DMS79 treated with DMSO at 0.1 percent for 48 hours (cell line): ENCODE results near the gene AFP.

ENCODE experiments used
- DNase-seq: peaks from one replicate; lab custom pipeline; 2025; lab: John Stamatoyannopoulos, UW

AFP gene

DNA sequence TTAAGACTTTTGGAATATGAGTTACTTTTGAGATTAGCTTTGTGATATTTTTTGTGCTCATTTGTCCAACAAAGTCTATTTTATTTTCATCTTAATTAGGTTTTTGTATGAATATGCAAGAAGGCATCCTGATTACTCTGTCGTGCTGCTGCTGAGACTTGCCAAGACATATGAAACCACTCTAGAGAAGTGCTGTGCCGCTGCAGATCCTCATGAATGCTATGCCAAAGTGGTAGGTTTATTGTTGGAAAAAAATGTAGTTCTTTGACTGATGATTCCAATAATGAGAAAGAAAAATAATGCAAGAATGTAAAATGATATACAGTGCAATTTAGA is 21.1 kb upstream of the AFP start:
- peak; percentile 3 for DNase-seq

DNA sequence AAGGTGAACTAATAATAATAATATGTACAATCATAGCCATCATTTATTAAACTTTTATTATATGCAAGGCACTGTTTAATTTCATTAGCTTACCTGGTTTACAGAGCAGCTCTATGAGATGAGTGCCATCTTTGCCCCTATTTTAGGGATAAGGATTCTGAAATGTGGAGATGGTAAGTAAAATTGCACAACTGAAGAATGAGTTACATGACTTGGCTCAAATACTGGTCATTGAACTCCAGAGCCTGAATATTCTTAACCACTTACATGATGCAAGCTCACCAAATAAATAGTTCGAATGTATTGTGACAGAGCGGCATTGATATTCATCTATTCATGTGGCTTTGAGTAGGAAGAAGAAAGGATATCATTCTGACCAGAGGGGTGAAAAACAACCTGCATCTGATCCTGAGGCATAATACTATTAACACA is 20.2 kb upstream of the AFP start:
- DNase-seq, result no peak

DNA sequence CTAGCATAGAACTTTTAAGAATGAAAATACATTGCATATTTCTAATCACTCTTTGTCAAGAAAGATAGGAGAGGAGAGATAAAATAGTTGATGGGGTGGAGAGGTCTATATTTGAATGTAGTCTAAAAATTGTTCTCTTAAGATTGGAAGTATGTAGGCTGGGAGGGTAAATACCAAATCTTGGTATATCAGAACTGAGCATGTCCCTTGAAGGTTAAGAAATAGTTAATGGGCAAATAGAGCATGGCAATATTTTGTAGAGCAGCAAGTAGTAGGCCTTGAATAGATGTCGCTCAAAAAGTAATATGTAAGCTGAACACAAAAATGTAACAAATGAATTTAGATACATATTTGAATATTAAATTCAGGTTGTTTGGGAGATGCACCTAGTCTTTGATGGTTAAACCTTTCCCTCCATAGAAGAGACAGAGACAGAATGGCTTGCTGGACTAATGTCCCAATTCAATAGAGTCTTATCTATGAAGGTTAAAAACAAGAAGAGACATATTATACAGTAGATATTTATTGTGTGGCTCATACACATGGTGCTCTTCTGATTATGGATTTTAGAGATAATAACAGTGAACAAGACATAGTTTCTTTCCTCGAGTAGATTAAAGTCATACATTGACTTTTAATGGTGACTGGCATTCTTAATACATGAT is 19.5 kb upstream of the AFP start:
- DNase-seq, result no peak

DNA sequence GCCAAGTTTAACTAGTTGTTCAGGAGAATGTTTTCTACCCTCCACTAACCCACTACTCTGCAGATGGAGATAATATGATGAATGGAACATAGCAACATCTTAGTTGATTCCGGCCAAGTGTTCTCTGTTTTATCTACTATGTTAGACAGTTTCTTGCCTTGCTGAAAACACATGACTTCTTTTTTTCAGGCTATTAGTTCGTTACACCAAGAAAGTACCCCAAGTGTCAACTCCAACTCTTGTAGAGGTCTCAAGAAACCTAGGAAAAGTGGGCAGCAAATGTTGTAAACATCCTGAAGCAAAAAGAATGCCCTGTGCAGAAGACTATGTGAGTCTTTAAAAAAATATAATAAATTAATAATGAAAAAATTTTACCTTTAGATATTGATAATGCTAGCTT is 18.7 kb upstream of the AFP start:
- no peak for DNase-seq

DNA sequence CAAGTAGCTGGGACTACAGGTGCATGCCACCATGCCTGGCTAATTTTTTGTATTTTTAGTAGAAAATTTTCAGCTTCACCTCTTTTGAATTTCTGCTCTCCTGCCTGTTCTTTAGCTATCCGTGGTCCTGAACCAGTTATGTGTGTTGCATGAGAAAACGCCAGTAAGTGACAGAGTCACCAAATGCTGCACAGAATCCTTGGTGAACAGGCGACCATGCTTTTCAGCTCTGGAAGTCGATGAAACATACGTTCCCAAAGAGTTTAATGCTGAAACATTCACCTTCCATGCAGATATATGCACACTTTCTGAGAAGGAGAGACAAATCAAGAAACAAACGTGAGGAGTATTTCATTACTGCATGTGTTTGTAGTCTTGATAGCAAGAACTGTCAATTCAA is 18.0 kb upstream of the AFP start:
- no peak for DNase-seq

DNA sequence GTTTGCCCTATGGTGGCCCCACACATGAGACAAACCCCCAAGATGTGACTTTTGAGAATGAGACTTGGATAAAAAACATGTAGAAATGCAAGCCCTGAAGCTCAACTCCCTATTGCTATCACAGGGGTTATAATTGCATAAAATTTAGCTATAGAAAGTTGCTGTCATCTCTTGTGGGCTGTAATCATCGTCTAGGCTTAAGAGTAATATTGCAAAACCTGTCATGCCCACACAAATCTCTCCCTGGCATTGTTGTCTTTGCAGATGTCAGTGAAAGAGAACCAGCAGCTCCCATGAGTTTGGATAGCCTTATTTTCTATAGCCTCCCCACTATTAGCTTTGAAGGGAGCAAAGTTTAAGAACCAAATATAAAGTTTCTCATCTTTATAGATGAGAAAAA is 17.3 kb upstream of the AFP start:
- DNase-seq, result no peak

DNA sequence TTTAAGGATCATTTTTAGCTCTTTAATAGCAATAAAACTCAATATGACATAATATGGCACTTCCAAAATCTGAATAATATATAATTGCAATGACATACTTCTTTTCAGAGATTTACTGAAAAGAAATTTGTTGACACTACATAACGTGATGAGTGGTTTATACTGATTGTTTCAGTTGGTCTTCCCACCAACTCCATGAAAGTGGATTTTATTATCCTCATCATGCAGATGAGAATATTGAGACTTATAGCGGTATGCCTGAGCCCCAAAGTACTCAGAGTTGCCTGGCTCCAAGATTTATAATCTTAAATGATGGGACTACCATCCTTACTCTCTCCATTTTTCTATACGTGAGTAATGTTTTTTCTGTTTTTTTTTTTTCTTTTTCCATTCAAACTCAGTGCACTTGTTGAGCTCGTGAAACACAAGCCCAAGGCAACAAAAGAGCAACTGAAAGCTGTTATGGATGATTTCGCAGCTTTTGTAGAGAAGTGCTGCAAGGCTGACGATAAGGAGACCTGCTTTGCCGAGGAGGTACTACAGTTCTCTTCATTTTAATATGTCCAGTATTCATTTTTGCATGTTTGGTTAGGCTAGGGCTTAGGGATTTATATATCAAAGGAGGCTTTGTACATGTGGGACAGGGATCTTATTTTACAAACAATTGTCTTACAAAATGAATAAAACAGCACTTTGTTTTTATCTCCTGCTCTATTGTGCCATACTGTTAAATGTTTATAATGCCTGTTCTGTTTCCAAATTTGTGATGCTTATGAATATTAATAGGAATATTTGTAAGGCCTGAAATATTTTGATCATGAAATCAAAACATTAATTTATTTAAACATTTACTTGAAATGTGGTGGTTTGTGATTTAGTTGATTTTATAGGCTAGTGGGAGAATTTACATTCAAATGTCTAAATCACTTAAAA is 16.6 kb upstream of the AFP start:
- no peak for DNase-seq

DNA sequence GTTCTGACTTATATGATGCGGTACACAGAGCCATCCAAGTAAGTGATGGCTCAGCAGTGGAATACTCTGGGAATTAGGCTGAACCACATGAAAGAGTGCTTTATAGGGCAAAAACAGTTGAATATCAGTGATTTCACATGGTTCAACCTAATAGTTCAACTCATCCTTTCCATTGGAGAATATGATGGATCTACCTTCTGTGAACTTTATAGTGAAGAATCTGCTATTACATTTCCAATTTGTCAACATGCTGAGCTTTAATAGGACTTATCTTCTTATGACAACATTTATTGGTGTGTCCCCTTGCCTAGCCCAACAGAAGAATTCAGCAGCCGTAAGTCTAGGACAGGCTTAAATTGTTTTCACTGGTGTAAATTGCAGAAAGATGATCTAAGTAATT is 15.4 kb upstream of the AFP start:
- no peak for DNase-seq

DNA sequence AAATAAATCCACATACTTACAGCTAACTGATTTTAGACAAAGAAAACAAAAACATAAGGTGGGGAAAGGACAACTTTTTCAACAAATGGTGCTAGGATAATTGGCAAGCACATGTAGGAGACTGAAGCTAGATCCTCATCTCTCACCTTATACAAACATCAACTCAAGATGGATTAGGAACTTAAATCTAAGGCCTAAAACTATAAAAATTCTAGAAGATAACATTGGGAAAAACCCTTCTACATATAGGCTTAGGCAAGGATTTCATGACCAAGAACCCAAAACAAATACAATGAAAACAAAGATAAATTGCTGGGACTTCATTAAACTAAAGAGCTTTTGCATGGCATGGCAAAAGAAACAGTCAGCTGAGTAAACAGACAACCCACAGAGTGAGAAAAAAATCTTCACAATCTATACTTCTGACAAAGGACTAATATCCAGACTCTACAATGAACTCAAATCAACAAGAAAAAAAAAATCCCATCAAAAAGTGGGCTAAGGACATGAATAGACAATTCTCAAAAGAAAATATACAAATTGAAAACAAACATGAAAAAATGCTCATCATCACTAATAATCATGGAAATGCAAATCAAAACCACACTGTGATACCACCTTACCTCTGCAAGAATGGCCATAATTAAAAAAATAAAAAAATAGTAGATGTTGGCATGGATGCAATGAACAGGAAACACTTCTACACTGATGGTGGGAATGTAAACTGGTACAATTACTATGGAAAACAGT is 14.1 kb upstream of the AFP start:
- no peak for DNase-seq

DNA sequence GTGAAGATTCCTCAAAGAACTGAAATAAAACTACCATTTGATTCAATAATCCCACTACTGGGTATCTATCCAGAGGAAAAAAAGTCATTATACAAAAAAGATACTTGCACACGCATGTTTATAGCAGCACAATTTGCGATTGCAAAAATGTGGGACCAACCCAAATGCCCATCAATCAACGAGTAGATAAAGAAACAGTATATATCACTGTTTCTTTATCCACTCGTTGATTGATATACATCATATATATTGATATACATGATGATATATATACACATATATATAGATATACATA is 13.6 kb upstream of the AFP start:
- DNase-seq, result no peak

DNA sequence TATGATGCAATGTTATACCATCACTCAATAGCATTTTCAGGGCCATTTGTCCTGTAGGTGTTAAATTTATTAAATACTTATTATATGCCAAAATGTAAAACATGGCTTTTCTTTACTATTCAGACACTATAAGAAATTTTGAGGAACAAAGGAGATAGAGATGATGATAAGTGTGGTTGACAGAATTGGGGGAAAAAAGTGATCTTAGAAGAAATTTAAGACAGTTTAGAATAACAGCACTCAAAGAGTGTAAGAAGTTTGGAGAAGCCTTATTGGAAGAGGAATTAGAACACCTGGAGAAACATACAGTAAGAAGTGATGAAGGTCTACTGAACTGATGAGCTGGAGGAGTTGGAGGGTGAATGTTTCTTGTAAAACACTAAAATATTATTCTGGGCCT is 12.8 kb upstream of the AFP start:
- DNase-seq, result no peak

DNA sequence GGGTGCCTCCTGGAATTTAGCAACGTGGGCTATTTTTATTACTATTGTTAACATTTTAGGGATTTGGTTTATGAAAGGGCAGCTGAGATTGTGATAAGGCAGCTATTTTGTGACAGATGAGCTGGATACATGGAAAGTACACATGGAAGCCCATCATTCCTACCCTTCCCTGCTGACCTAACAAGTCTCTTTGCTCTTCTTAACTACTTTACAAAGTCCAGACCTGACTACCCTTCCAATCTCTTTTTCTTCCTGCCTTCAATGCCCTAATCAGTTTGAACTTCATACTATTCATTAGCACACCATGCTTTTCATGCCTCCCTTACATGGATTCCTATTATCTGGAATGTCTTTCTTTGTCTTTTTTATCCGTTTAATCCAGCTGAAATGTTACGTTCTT is 9.4 kb upstream of the AFP start:
- no peak for DNase-seq

DNA sequence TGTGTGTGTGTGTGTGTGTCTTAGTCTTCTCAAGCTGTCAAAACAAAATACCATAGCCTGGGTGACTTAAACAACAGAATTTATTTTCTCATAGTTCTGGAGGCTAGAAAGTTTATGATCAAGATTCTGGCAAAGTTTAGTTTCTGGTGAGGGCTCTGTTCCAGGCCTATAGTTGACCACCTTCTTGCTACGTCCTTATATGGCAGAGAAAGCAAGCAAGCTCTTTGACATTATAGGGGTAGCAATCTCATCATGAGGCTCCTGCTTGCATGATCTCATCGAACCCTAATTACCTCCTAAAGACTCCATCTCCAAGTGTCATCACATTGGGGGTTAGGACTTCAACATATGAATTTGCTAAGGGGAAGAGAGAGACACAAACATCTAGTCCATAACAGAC is 6.9 kb upstream of the AFP start:
- no peak for DNase-seq

DNA sequence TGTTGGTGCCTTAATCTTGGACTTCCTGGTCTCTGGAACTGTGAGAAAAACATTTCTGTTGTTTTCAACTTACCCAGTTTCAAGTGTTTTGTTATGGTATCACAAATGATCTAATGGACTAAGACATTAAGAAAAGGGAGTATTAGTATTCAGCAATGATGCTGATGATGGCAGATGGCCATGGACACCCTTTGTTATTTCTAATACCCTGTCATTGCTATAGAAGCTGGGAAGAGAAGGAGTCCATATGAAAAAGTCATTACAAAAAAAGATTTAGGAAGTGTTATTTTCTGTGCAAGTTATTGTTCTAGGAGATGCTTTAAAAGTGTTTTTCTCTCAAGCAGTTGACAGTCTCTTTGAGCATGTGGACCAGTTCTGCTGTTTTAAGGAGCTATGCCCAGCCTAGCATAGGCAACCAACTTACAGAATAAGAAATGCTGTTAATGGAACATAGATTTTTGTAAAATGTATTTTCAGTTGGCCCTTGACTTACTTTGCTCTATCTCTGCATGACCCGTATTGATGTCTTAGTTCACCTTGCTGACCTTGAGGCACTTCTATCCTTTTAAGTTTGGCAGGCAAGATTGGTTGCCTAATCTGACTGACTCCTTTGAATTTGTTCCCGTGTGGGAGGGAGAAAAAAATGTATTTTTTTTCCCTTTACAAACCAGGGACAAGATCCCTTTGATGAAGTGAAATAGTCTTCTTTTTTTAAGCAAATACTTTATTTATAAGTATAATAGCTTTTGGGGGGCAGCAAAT is 6.0 kb upstream of the AFP start:
- no peak for DNase-seq

DNA sequence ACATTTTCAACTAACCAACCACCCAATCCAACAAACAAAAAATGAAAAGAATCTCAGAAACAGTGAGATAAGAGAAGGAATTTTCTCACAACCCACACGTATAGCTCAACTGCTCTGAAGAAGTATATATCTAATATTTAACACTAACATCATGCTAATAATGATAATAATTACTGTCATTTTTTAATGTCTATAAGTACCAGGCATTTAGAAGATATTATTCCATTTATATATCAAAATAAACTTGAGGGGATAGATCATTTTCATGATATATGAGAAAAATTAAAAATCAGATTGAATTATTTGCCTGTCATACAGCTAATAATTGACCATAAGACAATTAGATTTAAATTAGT is 4.2 kb upstream of the AFP start:
- no peak for DNase-seq

DNA sequence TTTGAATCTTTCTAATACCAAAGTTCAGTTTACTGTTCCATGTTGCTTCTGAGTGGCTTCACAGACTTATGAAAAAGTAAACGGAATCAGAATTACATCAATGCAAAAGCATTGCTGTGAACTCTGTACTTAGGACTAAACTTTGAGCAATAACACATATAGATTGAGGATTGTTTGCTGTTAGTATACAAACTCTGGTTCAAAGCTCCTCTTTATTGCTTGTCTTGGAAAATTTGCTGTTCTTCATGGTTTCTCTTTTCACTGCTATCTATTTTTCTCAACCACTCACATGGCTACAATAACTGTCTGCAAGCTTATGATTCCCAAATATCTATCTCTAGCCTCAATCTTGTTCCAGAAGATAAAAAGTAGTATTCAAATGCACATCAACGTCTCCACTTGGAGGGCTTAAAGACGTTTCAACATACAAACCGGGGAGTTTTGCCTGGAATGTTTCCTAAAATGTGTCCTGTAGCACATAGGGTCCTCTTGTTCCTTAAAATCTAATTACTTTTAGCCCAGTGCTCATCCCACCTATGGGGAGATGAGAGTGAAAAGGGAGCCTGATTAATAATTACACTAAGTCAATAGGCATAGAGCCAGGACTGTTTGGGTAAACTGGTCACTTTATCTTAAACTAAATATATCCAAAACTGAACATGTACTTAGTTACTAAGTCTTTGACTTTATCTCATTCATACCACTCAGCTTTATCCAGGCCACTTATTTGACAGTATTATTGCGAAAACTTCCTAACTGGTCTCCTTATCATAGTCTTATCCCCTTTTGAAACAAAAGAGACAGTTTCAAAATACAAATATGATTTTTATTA is 3.6 kb upstream of the AFP start:
- no peak for DNase-seq

DNA sequence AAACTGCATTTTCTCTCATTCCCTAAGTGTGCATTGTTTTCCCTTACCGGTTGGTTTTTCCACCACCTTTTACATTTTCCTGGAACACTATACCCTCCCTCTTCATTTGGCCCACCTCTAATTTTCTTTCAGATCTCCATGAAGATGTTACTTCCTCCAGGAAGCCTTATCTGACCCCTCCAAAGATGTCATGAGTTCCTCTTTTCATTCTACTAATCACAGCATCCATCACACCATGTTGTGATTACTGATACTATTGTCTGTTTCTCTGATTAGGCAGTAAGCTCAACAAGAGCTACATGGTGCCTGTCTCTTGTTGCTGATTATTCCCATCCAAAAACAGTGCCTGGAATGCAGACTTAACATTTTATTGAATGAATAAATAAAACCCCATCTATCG is 2.9 kb upstream of the AFP start:
- no peak for DNase-seq

DNA sequence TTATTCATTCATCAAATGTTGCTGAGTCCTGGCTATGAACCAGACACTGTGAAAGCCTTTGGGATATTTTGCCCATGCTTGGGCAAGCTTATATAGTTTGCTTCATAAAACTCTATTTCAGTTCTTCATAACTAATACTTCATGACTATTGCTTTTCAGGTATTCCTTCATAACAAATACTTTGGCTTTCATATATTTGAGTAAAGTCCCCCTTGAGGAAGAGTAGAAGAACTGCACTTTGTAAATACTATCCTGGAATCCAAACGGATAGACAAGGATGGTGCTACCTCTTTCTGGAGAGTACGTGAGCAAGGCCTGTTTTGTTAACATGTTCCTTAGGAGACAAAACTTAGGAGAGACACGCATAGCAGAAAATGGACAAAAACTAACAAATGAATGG is 1.7 kb upstream of the AFP start:
- no peak for DNase-seq

DNA sequence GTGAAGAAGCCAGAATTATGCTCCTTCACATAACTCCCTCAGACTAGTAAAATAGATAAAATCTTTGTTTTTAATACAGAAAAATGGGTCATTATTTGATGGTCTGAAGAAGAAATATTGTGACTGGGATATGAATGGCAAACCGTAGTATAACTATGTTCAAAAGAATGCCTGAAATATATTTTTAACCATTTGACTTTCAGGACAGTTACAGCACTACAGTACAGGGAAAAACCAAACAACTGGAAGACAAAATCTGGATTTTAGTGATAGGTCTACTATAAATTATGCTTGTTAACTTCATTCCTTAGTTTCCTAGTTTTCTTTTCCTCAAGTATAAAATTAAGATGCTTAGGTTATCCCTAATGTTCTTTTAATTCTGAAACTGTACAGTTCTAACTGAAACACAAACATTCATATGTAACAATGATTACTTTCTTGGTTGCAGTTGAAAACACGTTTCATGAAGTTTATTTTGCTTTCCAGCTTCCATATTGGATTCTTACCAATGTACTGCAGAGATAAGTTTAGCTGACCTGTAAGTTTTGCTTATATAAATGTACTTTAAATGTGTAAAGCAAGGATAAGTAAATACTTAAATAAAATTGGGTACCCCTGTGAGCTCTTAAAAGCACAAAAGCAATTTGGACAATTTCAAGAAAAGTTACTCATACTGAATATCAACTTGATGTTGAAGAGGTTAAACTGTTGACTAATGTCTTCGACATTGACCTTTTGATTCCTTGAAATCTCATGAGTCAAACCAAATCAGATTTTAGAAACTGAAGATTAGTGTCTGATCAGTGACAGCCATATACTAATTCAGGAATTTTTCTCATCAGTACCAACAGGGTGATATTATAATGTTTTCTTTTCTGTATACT is 895 bp downstream of the AFP start:
- no peak for DNase-seq

DNA sequence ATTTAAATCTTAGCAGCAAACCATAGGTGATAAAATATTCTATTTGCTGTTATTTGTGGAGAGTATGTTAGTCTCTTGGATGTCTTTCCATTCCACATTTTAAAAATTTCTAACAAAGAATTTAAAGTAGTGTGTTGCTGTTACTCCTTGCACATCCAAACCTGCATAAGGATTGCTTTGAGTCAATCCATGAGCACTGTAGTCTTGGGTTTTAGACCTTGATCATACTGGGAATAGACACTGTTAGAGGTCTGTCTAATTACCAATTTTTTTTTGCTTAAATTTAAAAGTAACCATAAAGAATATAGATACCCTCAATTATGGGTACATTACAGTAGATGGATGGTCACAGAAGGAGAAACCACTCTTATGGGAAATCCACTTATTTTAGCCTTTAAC is 1.5 kb downstream of the AFP start:
- DNase-seq, result no peak

DNA sequence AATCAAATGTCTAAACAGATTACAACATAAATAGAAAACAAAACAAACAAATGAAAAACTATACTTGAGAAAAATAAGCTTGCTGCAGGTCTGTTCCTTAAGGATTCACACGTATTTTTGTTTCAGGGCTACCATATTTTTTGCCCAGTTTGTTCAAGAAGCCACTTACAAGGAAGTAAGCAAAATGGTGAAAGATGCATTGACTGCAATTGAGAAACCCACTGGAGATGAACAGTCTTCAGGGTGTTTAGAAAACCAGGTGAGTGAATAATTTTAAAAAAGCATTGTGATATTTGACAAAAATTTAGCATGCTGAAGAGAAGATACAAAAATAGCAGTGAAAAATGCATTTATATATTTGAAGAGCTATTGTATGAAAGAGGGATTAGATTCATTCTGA is 2.0 kb downstream of the AFP start:
- no peak for DNase-seq
